Esophagus squamous epithelium (tissue), 5 donors: ENCODE measurements around the gene TSPEAR. TPM values are rescaled to one million over a fixed set of nuclear protein-coding genes. Genes with fewer than 3 reads are reported as not detected.
"Not testable (repeated sequence)": the region's sequence is repeated elsewhere in the genome, so short reads cannot be mapped to it uniquely, and the experiment has no call there.

ENCODE experiments used
- DNase-seq: peaks from one replicate; lab custom pipeline; 2025; lab: John Stamatoyannopoulos, UW
- H3K27ac ChIP-seq, 4 donors: fragments of 200-600 bp; sonication (generic); one replicate each; pipeline ENCODE4 v1.5.1; 2016 to 2019; ENCODE audit warnings: mild to moderate bottlenecking in 1 of 4
- H3K27me3 ChIP-seq, 4 donors: fragments of 200-600 bp; sonication (generic); 1 replicate in 3 of 4; 2 replicates in 1 of 4; pipeline versions ENCODE4 v1.5.1 to v1.6.0; 2017 to 2021; ENCODE audit warnings: antibody characterized with exemption in 1 of 4
- H3K36me3 ChIP-seq, 3 donors: fragments of 200-600 bp; sonication (generic); one replicate each; pipeline ENCODE4 v1.5.1; 2016 to 2019
- H3K4me1 ChIP-seq, 3 donors: fragments of 200-600 bp; sonication (generic); one replicate each; pipeline ENCODE4 v1.5.1; 2017 to 2019
- H3K4me3 ChIP-seq, 4 donors: fragments of 200-600 bp; sonication (generic); 1 replicate in 3 of 4; 2 replicates in 1 of 4; pipeline ENCODE4 v1.5.1; 2016 to 2019; ENCODE audit warnings: mild to moderate bottlenecking in 2 of 4, moderate library complexity in 1 of 4
- H3K9me3 ChIP-seq, 3 donors: fragments of 200-600 bp; sonication (generic); one replicate each; pipeline ENCODE4 v1.5.1; 2016 to 2019
- CTCF ChIP-seq, 6 experiments: fragments of 450-650 bp in 4 of 6; fragments of 200-600 bp in 2 of 6; sonication (generic) in 2 of 6; IDR thresholded peaks; one replicate each; pipeline ENCODE4 v1.5.1; 2016 to 2019; ENCODE audit warnings: antibody characterized with exemption in 6 of 6, mild to moderate bottlenecking in 4 of 6, moderate library complexity in 4 of 6
- POLR2A ChIP-seq, 4 donors: fragments of 450-650 bp; IDR thresholded peaks; one replicate each; pipeline ENCODE4 v1.6.1; 2017; ENCODE audit warnings: antibody characterized with exemption in 4 of 4, mild to moderate bottlenecking in 4 of 4, moderate library complexity in 3 of 4
- WGBS, 2 donors: methylation state at CpG; one replicate each; pipeline ENCODE4 v1.1.5; 2018; 5-methylcytosine and 5-hydroxymethylcytosine counted together
- intact Hi-C: fragments of 100-400 bp; cut with DNase I; formaldehyde crosslinking; loops from one replicate; pipeline ENCODE4 v1.15.0; 2022
- total RNA-seq, 4 donors: library from RNA; depleted of rRNA; stranded (reverse); fragments of >200 nt; gene quantifications; one replicate each; pipeline ENCODE4 v1.1.0, GENCODE V29; 2016
- donor health status: DM: yes; HTN: yes; CAD: no.

The TSPEAR gene
- total RNA-seq, 4 donors from 2014 or later = not detected

GRCh38 chr21:44552681-44553080 lies 158.7 kb downstream of the TSPEAR start:
- Histone ChIP-seq H3K4me1 (peaks cover 0 to 35% (median 5%) of the 10 kb centered on the region in 3 donors), H3K4me3 (no peak overlapping the region), H3K9me3 (no peaks in the 10 kb centered on the region), H3K36me3 (no peaks in the 10 kb centered on the region), H3K27ac (no peak overlapping the region), H3K27me3 (peaks cover 0 to 71% (median 0%) of the 10 kb centered on the region in 4 donors)
- no peak for DNase-seq
- intact Hi-C loops = no loop called here
- TF ChIP-seq CTCF (IDR thresholded peaks at IDR 0.05) (no peak), POLR2A (IDR thresholded peaks at IDR 0.05) (no peak)
- 86% methylated on average over 5 of the region's 13 CpGs for WGBS, 2 donors

- WGBS, 2 donors = 60 to 89% methylated on average over 1 to 4 of the region's 6 CpGs
- Histone ChIP-seq H3K27ac (no peak overlapping the region), H3K36me3 (no peaks in the 10 kb centered on the region), H3K4me1 (peaks cover 0 to 35% (median 5%) of the 10 kb centered on the region in 3 donors), H3K27me3 (peaks cover 0 to 69% (median 0%) of the 10 kb centered on the region in 4 donors), H3K9me3 (no peaks in the 10 kb centered on the region), H3K4me3 (no peak overlapping the region)
- TF ChIP-seq POLR2A (IDR thresholded peaks at IDR 0.05) (no peak), CTCF (IDR thresholded peaks at IDR 0.05) (no peak)
- intact Hi-C loops = no loop called here
- DNase-seq = no peak
Measured at GRCh38 chr21:44552136-44552535, 159.2 kb downstream of the TSPEAR start.

GRCh38 chr21:44551340-44551961 lies 159.9 kb downstream of the TSPEAR start, which contains the start of gene KRTAP10-2:
Gene KRTAP10-2 (minus strand): TSS chr21:44551505. CDS start chr21:44551458, 47 bp downstream.
- Histone ChIP-seq H3K9me3 (peaks cover 0 to 6% (median 0%) of the 10 kb centered on the region in 3 donors), H3K27me3 (peaks cover 0 to 62% (median 0%) of the 10 kb centered on the region in 4 donors), H3K4me3 (no peak within 1 kb of the TSS), H3K36me3 (no peaks in the 10 kb centered on the region), H3K27ac (no peak within 1 kb of the TSS), H3K4me1 (peaks cover 0 to 35% (median 5%) of the 10 kb centered on the region in 3 donors)
- TF ChIP-seq CTCF (IDR thresholded peaks at IDR 0.05) = no peak
- no peak for TF ChIP-seq POLR2A (IDR thresholded peaks at IDR 0.05)
- intact Hi-C loops = no loop called here
- 32 to 42% methylated on average over 4 to 11 of the region's 17 CpGs for WGBS, 2 donors
- DNase-seq = no peak

GRCh38 chr21:44550807-44551206 lies 160.6 kb downstream of the TSPEAR start:
- peaks cover 0 to 11% (median 0%) of the 10 kb centered on the region in 3 donors for H3K9me3 ChIP-seq
- H3K4me1 ChIP-seq = peaks cover 0 to 35% (median 5%) of the 10 kb centered on the region in 3 donors
- intact Hi-C loops = no loop called here
- peak in 1 of 6 experiments; percentile 41 for TF ChIP-seq CTCF (IDR thresholded peaks at IDR 0.05)
- TF ChIP-seq POLR2A (IDR thresholded peaks at IDR 0.05) = no peak
- H3K36me3 ChIP-seq = no peaks in the 10 kb centered on the region
- H3K27me3 ChIP-seq = peaks cover 0 to 57% (median 0%) of the 10 kb centered on the region in 4 donors
- no peak overlapping the region for H3K27ac ChIP-seq
- 15 to 17% methylated on average over 5 to 6 of the region's 10 CpGs for WGBS, 2 donors
- no peak overlapping the region for H3K4me3 ChIP-seq
- DNase-seq = no peak

- Histone ChIP-seq H3K9me3 (peaks cover 0 to 11% (median 0%) of the 10 kb centered on the region in 3 donors), H3K27me3 (peaks cover 0 to 52% (median 0%) of the 10 kb centered on the region in 4 donors), H3K4me1 (peaks cover 0 to 35% (median 5%) of the 10 kb centered on the region in 3 donors)
- intact Hi-C loops, DNase-seq, H3K36me3 ChIP-seq, H3K27ac ChIP-seq, H3K4me3 ChIP-seq: not testable (repeated sequence)
- WGBS, 2 donors = 0% methylated on average over 1 of the region's 17 CpGs; no CpG with 5 or more reads in 1 of the 2 donors
Measured at GRCh38 chr21:44550285-44550684, 161.1 kb downstream of the TSPEAR start.
